Measurements from ENCODE around the gene COQ7.

The COQ7 gene

DNA sequence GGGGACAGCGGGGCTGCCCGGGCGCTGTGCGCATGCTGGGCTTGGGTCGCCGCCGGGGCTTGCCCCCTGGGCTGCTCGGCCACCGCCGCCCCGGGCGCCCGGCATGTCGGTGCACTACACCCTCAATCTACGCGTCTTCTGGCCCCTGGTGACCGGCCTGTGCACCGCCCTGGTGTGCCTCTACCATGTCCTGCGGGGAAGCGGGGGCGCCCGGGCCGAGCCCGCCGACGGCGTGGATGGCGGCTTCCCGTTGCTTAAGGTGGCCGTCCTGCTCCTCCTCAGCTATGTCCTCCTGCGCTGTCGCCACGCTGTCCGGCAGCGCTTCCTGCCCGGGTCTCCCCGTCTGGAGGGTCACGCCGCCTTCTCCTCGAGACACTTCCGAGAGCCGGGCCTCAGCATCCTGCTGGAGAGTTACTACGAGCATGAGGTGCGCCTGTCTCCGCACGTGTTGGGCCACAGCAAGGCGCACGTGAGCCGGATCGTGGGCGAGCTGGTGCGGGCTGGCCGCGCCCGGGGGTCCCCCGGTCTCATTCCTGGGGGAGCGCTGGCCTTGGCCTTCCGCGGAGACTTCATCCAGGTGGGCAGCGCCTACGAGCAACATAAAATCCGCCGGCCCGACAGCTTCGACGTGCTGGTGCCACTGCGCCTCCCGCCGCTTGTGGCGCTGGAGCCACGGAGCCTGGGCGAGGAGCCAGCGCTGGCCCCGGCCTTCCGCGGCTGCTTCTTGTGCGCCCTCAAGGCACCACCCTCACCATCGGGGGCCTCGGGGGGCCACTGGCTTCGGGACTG lies 47.1 kb downstream of the COQ7 start:
- H3K9me3 ChIP-seq (ENCODE audit: insufficient read depth, low read depth, low read length): no peaks in the 10 kb centered on the region
- peaks cover 29% of the 10 kb centered on the region for H3K4me1 ChIP-seq (ENCODE audit: insufficient read depth, low read length)
- H3K36me3 ChIP-seq (ENCODE audit: insufficient read depth, low read length): no peaks in the 10 kb centered on the region
- no peak overlapping the region for H3K27ac ChIP-seq (ENCODE audit: low read depth, low read length)
- WGBS: 41% methylated on average over 80 of the region's 80 CpGs
- peak overlapping the region; percentile 75 for H3K9ac ChIP-seq (ENCODE audit: low read depth, low read length)
- H3K27me3 ChIP-seq (ENCODE audit: insufficient read depth, low read length): peaks cover 52% of the 10 kb centered on the region
- peak overlapping the region; percentile 59 for H3K4me3 ChIP-seq (ENCODE audit: low read length)

DNA sequence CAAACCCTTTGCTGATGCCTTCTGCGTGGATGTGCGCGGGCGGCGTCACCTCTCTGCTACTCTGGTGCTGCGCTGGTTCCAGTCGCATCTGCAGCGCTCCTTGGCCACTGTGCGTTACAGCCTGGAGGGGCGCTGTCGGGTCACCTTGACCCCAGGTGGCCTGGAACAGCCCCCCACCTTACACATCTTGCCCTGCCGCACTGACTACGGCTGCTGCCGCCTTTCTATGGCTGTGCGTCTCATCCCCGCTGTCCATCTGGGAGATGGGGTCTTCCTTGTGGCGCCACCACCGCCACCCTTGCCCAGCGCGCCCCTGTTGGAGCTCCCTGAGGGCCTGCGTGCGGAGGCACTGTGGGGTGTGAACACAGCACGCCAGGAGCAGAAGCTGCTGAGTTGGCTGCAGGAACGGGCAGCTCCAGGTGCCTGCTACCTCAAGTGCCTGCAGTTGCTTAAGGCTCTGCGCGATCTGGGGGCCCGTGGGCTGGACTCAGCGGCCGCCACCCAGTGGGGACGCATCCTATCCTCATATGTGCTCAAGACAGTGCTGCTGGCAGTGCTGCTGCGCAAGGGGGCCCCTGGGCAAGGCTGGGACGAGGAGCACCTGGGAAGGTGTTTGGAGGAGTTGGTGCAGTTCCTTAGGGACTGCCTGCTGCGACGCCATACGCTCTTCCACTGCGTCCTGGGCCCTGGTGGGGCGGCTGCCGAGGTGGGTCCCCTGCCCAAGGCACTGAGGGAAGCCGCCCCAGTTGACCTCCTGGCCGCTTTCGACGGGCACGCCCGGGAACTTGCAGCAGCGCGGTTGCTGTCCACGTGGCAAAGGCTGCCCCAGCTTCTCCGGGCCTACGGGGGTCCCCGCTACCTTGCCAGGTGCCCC lies 48.0 kb downstream of the COQ7 start:
- Histone ChIP-seq H3K9me3 (ENCODE audit: insufficient read depth, low read depth, low read length) (no peaks in the 10 kb centered on the region), H3K4me1 (ENCODE audit: insufficient read depth, low read length) (peaks cover 30% of the 10 kb centered on the region), H3K9ac (ENCODE audit: low read depth, low read length) (no peak overlapping the region), H3K27me3 (ENCODE audit: insufficient read depth, low read length) (peaks cover 52% of the 10 kb centered on the region), H3K36me3 (ENCODE audit: insufficient read depth, low read length) (no peaks in the 10 kb centered on the region), H3K4me3 (ENCODE audit: low read length) (no peak overlapping the region), H3K27ac (ENCODE audit: low read depth, low read length) (no peak overlapping the region)
- 95% methylated on average over 50 of the region's 50 CpGs for WGBS

DNA sequence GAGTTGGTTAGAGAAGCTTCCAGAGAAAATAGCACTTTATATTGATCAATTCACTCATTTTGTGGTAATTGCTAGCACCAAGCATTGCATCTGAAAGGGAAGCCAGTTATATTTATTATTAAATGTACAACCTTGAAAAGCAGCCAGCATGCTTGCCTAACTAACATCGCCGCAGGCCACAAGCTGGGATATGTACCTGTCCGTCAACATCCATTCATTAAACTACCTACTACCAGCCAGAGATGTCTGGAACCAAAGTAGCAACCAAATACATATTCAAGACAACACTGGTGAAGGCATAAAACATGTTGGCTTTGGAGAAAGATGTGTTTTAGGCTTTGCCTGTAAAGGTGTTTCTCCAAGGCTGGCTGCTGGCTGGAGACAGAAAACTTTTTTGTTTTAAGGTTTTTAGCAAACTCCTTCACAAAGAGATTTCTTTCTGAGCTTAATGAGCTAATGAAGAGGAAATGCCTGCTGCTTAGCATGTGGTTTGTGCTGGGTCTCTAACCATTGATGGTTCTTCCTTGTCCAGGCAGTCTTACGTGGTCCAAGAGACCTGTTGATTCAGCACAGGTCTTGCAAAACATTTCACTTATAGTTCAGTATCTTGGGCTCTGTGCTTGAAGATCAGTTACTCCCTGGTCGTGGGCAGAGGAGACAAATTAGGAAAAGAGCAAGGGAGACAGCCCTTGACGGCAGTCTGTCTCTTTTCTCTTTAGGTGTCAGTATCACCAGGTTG lies 49.5 kb downstream of the COQ7 start:
- H3K27ac ChIP-seq (ENCODE audit: low read depth, low read length): no peak overlapping the region
- 58% methylated on average over 6 of the region's 6 CpGs for WGBS
- H3K4me3 ChIP-seq (ENCODE audit: low read length): no peak overlapping the region

DNA sequence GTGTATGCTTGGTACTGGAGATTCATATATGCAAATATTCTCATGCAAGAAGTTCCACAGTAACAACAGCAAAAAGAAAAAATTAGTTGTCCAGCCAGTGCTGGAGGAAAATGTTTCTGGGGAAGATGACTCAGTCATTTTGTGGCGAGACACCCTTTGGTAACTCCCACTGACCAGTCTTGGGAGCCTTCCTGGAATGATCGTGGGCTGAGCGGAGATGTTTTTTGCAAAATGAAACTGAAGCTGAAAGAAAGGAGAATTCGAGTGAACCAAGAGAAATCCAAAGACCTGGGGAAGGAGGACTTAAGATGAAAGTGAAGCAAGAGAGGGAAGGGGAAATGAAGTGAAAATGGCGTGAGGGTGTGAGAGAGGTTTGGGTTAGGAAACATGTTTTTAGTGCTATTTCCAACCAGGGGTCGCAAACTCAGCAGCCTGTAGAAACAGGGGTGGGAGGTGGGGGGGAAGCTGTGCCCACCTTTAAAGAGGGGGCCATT lies 51.6 kb downstream of the COQ7 start:
- no peak overlapping the region for H3K27ac ChIP-seq (ENCODE audit: low read depth, low read length)
- H3K4me1 ChIP-seq (ENCODE audit: insufficient read depth, low read length): peaks cover 27% of the 10 kb centered on the region
- peaks cover 37% of the 10 kb centered on the region for H3K27me3 ChIP-seq (ENCODE audit: insufficient read depth, low read length)
- no peaks in the 10 kb centered on the region for H3K36me3 ChIP-seq (ENCODE audit: insufficient read depth, low read length)
- H3K9me3 ChIP-seq (ENCODE audit: insufficient read depth, low read depth, low read length): no peaks in the 10 kb centered on the region
- no peak overlapping the region for H3K9ac ChIP-seq (ENCODE audit: low read depth, low read length)
- no peak overlapping the region for H3K4me3 ChIP-seq (ENCODE audit: low read length)
- WGBS: 85% methylated on average over 6 of the region's 6 CpGs

More for the DNA sequence above, 49.5 kb downstream of the COQ7 start:
- Histone ChIP-seq H3K4me1 (ENCODE audit: insufficient read depth, low read length) (peaks cover 30% of the 10 kb centered on the region), H3K27me3 (ENCODE audit: insufficient read depth, low read length) (peaks cover 52% of the 10 kb centered on the region), H3K9ac (ENCODE audit: low read depth, low read length) (no peak overlapping the region), H3K36me3 (ENCODE audit: insufficient read depth, low read length) (no peaks in the 10 kb centered on the region), H3K9me3 (ENCODE audit: insufficient read depth, low read depth, low read length) (no peaks in the 10 kb centered on the region)

DNA sequence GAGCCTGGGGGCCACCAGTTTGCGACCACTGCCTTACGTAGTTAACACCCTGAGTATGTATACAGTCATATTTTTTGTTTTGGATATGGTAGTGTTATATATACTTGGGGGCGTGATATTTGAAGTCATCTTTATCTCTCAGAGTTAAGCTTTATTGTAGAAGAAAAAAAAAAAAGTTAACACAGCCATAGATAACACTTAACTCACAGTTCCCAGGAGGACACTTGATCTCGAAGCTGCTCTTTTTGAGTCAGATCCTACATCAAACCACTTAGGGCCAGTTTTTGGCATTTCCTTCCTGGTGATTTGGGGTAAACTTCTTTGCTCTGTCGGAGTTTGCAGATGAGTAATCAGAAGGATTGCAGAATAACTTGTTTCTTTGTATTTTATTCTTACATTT lies 52.1 kb downstream of the COQ7 start:
- WGBS: 90% methylated on average over 3 of the region's 5 CpGs
- H3K27me3 ChIP-seq (ENCODE audit: insufficient read depth, low read length): peaks cover 31% of the 10 kb centered on the region
- no peaks in the 10 kb centered on the region for H3K36me3 ChIP-seq (ENCODE audit: insufficient read depth, low read length)
- H3K9me3 ChIP-seq (ENCODE audit: insufficient read depth, low read depth, low read length): no peaks in the 10 kb centered on the region
- no peak overlapping the region for H3K9ac ChIP-seq (ENCODE audit: low read depth, low read length)
- H3K4me1 ChIP-seq (ENCODE audit: insufficient read depth, low read length): peaks cover 27% of the 10 kb centered on the region
- H3K4me3 ChIP-seq (ENCODE audit: low read length): no peak overlapping the region
- no peak overlapping the region for H3K27ac ChIP-seq (ENCODE audit: low read depth, low read length)

DNA sequence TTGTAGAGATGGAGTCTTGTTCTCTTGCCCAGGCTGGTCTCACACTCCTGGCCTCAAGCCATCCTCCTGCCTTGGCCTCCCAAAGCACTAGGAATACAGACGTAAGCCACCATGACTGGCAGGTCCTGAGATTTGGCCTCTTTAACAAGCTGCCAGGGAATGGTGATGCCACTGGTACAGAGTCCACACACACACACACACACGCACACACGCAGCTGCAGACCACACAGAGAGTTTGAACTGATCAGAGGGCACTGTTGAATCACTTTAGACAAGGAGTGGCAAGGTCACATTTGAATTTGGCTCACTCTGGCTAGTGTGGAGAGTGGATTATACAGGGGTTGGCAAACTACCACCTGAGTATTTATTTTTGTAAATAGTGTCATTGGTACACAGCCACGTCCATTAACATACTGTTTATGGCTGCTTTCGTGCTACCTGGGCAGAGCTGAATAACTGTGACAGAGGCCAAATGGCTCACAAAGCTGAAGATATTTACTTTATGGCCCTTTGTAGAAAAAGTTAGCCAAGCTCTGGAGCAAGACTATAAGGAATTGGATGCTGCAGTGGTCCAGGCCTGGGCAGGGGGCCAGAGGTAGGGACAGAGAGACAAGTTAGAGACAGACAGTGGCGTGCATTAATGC lies 56.2 kb downstream of the COQ7 start:
- Histone ChIP-seq H3K9ac (ENCODE audit: low read depth, low read length) (no peak overlapping the region), H3K27ac (ENCODE audit: low read depth, low read length) (no peak overlapping the region), H3K4me3 (ENCODE audit: low read length) (no peak overlapping the region), H3K36me3 (ENCODE audit: insufficient read depth, low read length) (no peaks in the 10 kb centered on the region), H3K27me3 (ENCODE audit: insufficient read depth, low read length) (no peaks in the 10 kb centered on the region), H3K4me1 (ENCODE audit: insufficient read depth, low read length) (peaks cover 10% of the 10 kb centered on the region; the same call in 1 of the 2 replicates), H3K9me3 (ENCODE audit: insufficient read depth, low read depth, low read length) (no peaks in the 10 kb centered on the region)
- 90% methylated on average over 6 of the region's 6 CpGs for WGBS

DNA sequence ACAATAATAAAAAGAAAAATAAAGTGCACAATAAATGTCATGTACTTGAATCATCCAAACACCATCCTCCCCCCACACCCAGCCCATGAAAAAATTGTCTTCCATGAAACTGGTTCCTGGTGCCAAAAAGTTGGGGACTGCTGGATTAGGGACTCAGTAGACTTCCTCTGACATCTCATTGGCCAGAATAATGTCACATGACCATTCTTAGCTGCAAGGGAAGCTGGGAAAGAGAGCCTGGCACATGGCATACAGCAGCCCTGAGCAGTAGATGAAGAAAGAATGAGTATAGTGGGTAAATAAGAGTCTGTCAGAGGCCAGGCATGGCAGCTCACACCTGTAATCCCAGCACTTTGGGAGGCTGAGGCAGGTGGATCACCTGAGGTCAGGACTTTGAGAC lies 58.9 kb downstream of the COQ7 start:
- H3K36me3 ChIP-seq (ENCODE audit: insufficient read depth, low read length): no peaks in the 10 kb centered on the region
- no peaks in the 10 kb centered on the region for H3K27me3 ChIP-seq (ENCODE audit: insufficient read depth, low read length)
- peaks cover 10% of the 10 kb centered on the region for H3K4me1 ChIP-seq (ENCODE audit: insufficient read depth, low read length)
- H3K27ac ChIP-seq (ENCODE audit: low read depth, low read length): no peak overlapping the region
- no peaks in the 10 kb centered on the region for H3K9me3 ChIP-seq (ENCODE audit: insufficient read depth, low read depth, low read length)
- no peak overlapping the region for H3K9ac ChIP-seq (ENCODE audit: low read depth, low read length)
- H3K4me3 ChIP-seq (ENCODE audit: low read length): no peak overlapping the region

DNA sequence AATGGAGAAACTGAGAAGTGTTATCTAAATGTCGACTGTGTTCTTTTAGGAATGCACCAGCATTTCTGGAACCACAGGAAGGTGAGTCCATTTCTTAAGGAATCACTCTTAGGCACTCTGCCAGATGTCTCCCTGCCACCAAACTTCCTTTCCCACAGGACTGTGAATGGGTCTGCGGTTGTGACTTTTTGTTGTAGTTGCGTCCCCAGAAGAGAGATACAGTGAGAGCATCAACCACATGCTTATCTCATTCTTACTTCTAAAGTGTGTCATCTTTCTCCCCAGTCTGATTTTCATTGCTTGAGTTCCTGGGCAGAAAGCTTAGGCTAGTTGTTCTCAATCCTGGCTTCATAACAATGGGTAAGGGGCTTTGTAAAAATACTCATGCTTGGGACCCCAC lies 59.8 kb downstream of the COQ7 start:
- 93% methylated on average over 3 of the region's 3 CpGs for WGBS
- no peaks in the 10 kb centered on the region for H3K9me3 ChIP-seq (ENCODE audit: insufficient read depth, low read depth, low read length)
- no peaks in the 10 kb centered on the region for H3K27me3 ChIP-seq (ENCODE audit: insufficient read depth, low read length)
- H3K4me1 ChIP-seq (ENCODE audit: insufficient read depth, low read length): peaks cover 15% of the 10 kb centered on the region
- H3K27ac ChIP-seq (ENCODE audit: low read depth, low read length): no peak overlapping the region
- no peak overlapping the region for H3K4me3 ChIP-seq (ENCODE audit: low read length)
- no peaks in the 10 kb centered on the region for H3K36me3 ChIP-seq (ENCODE audit: insufficient read depth, low read length)
- no peak overlapping the region for H3K9ac ChIP-seq (ENCODE audit: low read depth, low read length)

DNA sequence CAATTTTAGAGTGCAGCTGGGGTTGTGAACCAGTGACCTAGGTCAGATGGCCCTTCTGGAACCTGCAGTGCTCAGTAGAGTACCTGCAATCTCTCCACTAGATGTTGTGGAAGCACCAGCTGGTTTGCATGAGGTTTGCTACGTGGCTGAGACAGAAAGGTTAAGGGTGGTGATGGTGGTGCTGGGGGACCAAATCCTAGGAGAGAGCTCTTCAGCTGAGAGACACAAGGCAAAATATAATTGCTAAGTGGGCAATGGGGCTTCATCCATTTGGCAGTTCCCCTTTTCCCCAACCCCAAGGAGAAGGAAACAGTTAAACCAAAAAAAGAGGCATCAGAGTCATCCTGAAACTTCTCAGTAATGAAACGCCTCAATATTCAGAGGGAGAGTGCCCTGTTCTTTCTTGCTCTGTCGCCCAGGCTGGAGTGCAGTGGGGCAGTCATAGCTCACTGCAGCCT lies 60.3 kb downstream of the COQ7 start:
- Histone ChIP-seq H3K4me1 (ENCODE audit: insufficient read depth, low read length) (peaks cover 15% of the 10 kb centered on the region), H3K27ac (ENCODE audit: low read depth, low read length) (no peak overlapping the region), H3K9ac (ENCODE audit: low read depth, low read length) (no peak overlapping the region)

DNA sequence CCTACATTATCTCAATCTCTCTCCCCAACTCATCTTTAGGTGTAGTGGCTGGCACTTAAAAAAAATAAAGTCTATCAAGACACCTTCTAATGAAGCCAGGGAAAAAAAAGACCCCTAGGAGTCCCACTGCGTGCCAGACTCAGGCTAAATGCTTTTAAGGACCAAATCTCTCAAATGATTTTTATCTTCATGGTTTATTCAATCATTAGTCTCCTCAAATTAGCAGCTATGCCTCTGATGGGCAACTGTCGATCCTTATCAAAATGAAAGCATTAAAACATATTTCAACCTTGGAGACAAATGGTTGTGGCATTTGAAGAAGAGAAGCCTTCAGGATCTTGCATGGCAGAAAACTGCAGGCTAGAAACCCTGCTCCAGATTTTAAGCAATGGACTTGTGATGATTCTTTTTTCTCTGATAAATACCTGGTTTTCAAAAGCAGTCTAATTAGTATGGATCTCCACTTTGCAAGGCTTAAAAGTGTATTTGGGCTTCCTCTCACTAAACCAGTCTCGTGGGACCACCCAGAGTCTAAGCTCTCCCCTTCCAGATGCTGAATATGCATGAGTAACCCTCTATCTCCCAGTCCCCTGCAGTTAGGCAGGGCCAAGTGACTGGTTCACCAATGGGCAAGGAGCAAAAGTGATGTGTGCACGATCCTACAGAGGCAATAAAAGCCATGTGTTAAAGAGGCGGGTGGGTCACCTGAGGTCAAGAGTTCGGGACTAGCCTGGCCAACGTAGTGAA lies 61.2 kb downstream of the COQ7 start:
- H3K9ac ChIP-seq (ENCODE audit: low read depth, low read length): no peak overlapping the region

More for the DNA sequence above, 60.3 kb downstream of the COQ7 start:
- Histone ChIP-seq H3K9me3 (ENCODE audit: insufficient read depth, low read depth, low read length) (no peaks in the 10 kb centered on the region), H3K4me3 (ENCODE audit: low read length) (no peak overlapping the region), H3K36me3 (ENCODE audit: insufficient read depth, low read length) (no peaks in the 10 kb centered on the region), H3K27me3 (ENCODE audit: insufficient read depth, low read length) (no peaks in the 10 kb centered on the region)
- WGBS: 87% methylated on average over 3 of the region's 3 CpGs

More for the DNA sequence above, 61.2 kb downstream of the COQ7 start:
- Histone ChIP-seq H3K4me3 (ENCODE audit: low read length) (no peak overlapping the region), H3K36me3 (ENCODE audit: insufficient read depth, low read length) (no peaks in the 10 kb centered on the region), H3K27ac (ENCODE audit: low read depth, low read length) (no peak overlapping the region), H3K4me1 (ENCODE audit: insufficient read depth, low read length) (peaks cover 15% of the 10 kb centered on the region), H3K9me3 (ENCODE audit: insufficient read depth, low read depth, low read length) (no peaks in the 10 kb centered on the region), H3K27me3 (ENCODE audit: insufficient read depth, low read length) (no peaks in the 10 kb centered on the region)
- WGBS: 74% methylated on average over 6 of the region's 7 CpGs

All from HUES64 (cell line).